Measurements from ENCODE around the gene PLIN4.

The PLIN4 gene

GRCh38 chr19:4483385-4483784 lies 34.9 kb downstream of the PLIN4 start:
- no peak for DNase-seq

- DNase-seq, result no peak
These were observed 35.4 kb downstream of the PLIN4 start for GRCh38 chr19:4482721-4483364.

GRCh38 chr19:4477034-4477801 lies 41.1 kb downstream of the PLIN4 start:
- no peak for DNase-seq

- DNase-seq, result no peak
These were observed 43.7 kb downstream of the PLIN4 start for GRCh38 chr19:4474514-4475022.

GRCh38 chr19:4473763-4474513 lies 44.3 kb downstream of the PLIN4 start:
- no peak for DNase-seq

- no peak for DNase-seq
These were observed 45.1 kb downstream of the PLIN4 start for GRCh38 chr19:4473011-4473762.

- no peak for DNase-seq
These were observed 45.9 kb downstream of the PLIN4 start, which contains the start of gene HDGFL2 for GRCh38 chr19:4472174-4472974. Gene HDGFL2 (plus strand): TSS chr19:4472297. CDS start chr19:4472351, 54 bp downstream.

- DNase-seq, result peak; percentile 96
These were observed 46.7 kb downstream of the PLIN4 start for GRCh38 chr19:4471403-4472173.

GRCh38 chr19:4467835-4468234 lies 50.5 kb downstream of the PLIN4 start:
- no peak for DNase-seq

- no peak for DNase-seq
These were observed 53.3 kb downstream of the PLIN4 start for GRCh38 chr19:4464815-4465581.

- DNase-seq, result peak; percentile 98
These were observed 60.5 kb downstream of the PLIN4 start, which contains the start of gene UBXN6 for GRCh38 chr19:4457654-4458395. Gene UBXN6 (minus strand): TSS chr19:4457794. CDS start chr19:4457697, 97 bp downstream.

- DNase-seq, result peak; percentile 44
These were observed 61.2 kb downstream of the PLIN4 start for GRCh38 chr19:4456843-4457653.

- DNase-seq, result no peak
These were observed 61.8 kb downstream of the PLIN4 start for GRCh38 chr19:4456476-4456842.

GRCh38 chr19:4455719-4456475 lies 62.4 kb downstream of the PLIN4 start:
- no peak for DNase-seq

- no peak for DNase-seq
These were observed 63.3 kb downstream of the PLIN4 start for GRCh38 chr19:4454747-4455718.
